Measurements from ENCODE around the gene GSX1. TPM values are rescaled to one million over a fixed set of nuclear protein-coding genes. Genes with fewer than 3 reads are reported as not detected.

The GSX1 gene
- total RNA-seq, 2 donors from 2014 or later = not detected

DNA sequence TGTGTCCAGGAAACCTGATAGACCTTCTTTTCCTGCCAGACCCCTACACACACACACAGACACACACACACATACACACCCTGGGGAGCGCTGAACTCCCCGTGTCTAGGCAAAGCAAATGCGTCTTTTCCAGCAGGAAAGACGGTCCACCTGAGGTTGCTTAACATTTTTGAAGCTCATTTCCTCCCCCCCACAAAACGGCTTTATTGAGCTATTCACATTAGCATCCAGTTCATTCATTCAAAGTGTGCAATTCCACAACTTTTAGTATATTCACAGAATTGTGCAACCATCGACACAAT is 3.4 kb downstream of the GSX1 start:
- H3K4me1 ChIP-seq = peaks cover 40% of the 10 kb centered on the region
- intact Hi-C loops (cut with DNase I) = no loop called here
- no peaks in the 10 kb centered on the region for H3K36me3 ChIP-seq (replicated peaks in 1 of 2; ENCODE audit: insufficient read depth in 1 of 2, low read depth in 2 of 2)
- ATAC-seq (no peak), DNase-seq (no peak)
- H3K9me3 ChIP-seq = no peaks in the 10 kb centered on the region
- no peak for TF ChIP-seq POLR2A (IDR thresholded peaks at IDR 0.05)
- TF ChIP-seq, protein P1, sequence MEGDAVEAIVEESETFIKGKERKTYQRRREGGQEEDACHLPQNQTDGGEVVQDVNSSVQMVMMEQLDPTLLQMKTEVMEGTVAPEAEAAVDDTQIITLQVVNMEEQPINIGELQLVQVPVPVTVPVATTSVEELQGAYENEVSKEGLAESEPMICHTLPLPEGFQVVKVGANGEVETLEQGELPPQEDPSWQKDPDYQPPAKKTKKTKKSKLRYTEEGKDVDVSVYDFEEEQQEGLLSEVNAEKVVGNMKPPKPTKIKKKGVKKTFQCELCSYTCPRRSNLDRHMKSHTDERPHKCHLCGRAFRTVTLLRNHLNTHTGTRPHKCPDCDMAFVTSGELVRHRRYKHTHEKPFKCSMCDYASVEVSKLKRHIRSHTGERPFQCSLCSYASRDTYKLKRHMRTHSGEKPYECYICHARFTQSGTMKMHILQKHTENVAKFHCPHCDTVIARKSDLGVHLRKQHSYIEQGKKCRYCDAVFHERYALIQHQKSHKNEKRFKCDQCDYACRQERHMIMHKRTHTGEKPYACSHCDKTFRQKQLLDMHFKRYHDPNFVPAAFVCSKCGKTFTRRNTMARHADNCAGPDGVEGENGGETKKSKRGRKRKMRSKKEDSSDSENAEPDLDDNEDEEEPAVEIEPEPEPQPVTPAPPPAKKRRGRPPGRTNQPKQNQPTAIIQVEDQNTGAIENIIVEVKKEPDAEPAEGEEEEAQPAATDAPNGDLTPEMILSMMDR (IDR thresholded peaks at IDR 0.05) = no peak
- H3K27ac ChIP-seq = no peak overlapping the region
- 6 to 18% methylated on average over 6 of the region's 6 CpGs for WGBS, 2 donors
- no peak overlapping the region for H3K4me3 ChIP-seq
- peaks cover 0 to 69% of the 10 kb centered on the region in 2 donors for H3K27me3 ChIP-seq

DNA sequence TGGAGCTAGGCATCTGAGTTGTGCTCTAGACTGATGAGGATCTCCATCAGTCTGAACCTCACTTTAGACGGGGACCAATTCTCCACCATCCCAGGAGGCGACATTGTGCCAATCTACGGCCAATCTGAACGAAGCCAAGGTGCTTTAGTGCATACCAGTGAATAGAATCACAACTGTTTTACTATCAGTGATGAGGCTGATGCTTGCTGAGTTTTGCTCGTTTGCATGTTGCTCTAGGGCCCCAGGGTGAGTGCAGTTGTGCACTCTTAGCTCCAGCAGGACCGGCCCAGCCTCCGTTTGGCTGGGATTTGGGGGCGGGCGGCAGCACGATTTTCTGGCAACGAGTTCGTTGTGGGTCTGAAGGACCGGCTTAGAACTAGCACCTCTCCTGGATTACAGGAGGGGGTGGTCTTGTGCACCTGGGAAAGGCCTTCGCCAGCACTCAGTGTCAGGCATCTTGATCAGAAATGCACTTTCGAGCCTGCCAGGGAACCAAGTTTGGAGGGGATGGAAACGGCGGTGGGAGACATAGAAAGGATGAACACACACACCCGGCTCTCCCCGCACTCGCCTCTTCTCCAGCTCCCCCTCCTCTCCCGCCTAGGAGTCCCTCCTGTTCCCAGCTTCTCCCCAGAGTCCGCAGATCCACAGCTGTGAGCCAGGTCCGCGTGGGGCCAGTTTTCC is 4.4 kb downstream of the GSX1 start:
- intact Hi-C loops (cut with DNase I) = no loop called here
- H3K9me3 ChIP-seq = no peaks in the 10 kb centered on the region
- H3K27ac ChIP-seq = no peak overlapping the region
- H3K4me1 ChIP-seq = peaks cover 29% of the 10 kb centered on the region
- H3K4me3 ChIP-seq = no peak overlapping the region
- TF ChIP-seq, protein P1 (IDR thresholded peaks at IDR 0.05) = no peak
- no peak for TF ChIP-seq POLR2A (IDR thresholded peaks at IDR 0.05)
- 2 to 7% methylated on average over 9 to 24 of the region's 24 CpGs for WGBS, 2 donors
- H3K36me3 ChIP-seq (replicated peaks in 1 of 2; ENCODE audit: insufficient read depth in 1 of 2, low read depth in 2 of 2) = no peaks in the 10 kb centered on the region
- H3K27me3 ChIP-seq = peaks cover 0 to 59% of the 10 kb centered on the region in 2 donors
- DNase-seq (no peak), ATAC-seq (no peak)

DNA sequence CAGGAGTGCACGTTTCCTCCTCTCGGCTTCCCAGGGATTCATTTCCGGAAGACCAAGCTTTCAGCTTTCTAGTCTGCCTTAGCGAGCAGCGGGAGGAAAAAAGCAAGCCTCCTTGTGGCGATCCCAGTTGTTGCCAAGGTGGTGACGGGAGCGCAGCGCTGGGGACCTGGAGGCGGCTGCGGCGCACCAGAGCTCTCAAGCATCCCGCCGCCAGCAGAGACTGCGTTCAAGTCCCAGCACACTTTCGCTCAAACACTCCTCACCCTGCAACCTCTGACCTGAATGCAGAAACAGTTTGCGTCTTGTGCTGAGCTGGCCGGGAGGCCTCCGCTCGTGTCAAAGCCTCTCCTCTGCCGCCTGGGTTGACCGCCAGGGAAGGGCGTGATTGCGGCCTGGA is 4.9 kb downstream of the GSX1 start:
- 4 to 14% methylated on average over 9 to 24 of the region's 24 CpGs for WGBS, 2 donors
- no peak for TF ChIP-seq POLR2A (IDR thresholded peaks at IDR 0.05)
- TF ChIP-seq, protein P1 (IDR thresholded peaks at IDR 0.05) = peak in 2 of 7 experiments; percentile 8 to 13
- peaks cover 0 to 53% of the 10 kb centered on the region in 2 donors for H3K27me3 ChIP-seq
- no peak overlapping the region for H3K27ac ChIP-seq
- intact Hi-C loops (cut with DNase I) = no loop called here
- no peaks in the 10 kb centered on the region for H3K36me3 ChIP-seq (replicated peaks in 1 of 2; ENCODE audit: insufficient read depth in 1 of 2, low read depth in 2 of 2)
- no peaks in the 10 kb centered on the region for H3K9me3 ChIP-seq
- DNase-seq = peak in 3 of 4 donors; percentile 4 to 14 (median 14)
- no peak overlapping the region for H3K4me3 ChIP-seq
- no peak for ATAC-seq
- peaks cover 24% of the 10 kb centered on the region for H3K4me1 ChIP-seq

DNA sequence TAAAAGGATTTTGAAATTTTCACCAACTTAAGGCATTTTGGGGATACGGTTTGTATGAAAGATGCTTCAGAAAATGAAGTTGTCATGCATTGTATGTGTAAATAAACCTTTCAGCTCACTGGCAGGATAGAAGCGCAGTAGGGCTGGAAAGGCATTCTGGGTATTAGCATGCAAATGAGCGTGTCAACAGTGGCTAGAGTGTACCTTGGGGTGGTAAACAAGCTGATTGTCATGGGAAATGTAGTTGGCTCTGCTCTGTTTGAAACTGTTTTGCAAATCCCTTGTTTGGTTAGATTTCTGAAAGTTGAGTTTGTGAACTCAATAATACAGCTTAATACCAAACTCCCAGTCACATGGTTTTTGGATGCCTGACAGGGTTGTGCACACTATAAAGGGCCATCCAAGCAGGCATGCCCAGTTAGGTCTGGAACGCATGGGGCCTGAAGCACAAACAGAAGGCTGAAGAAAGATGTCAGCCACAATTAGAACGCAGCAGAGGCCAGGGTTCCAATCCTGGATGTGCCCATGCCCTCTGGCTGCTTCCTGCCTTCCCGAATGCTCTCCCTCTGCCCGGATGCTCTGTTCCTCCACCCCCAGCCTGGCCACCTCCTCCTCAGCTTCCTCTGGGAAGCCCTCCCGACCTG is 14.6 kb downstream of the GSX1 start:
- DNase-seq = no peak
- Histone ChIP-seq H3K27ac (no peak overlapping the region), H3K4me1 (no peaks in the 10 kb centered on the region), H3K36me3 (replicated peaks in 1 of 2; ENCODE audit: insufficient read depth in 1 of 2, low read depth in 2 of 2) (no peaks in the 10 kb centered on the region), H3K9me3 (no peaks in the 10 kb centered on the region), H3K4me3 (no peak overlapping the region), H3K27me3 (no peaks in the 10 kb centered on the region)
- TF ChIP-seq POLR2A (IDR thresholded peaks at IDR 0.05) = no peak
- TF ChIP-seq, protein P1 (IDR thresholded peaks at IDR 0.05) = no peak
- intact Hi-C loops (cut with DNase I) = no loop called here
- no peak for ATAC-seq
- WGBS, 2 donors = 33 to 36% methylated on average over 8 of the region's 8 CpGs
